Activated CD8-positive, alpha-beta memory T cell treated with anti-CD3 and anti-CD28 coated beads for 24 hours (primary cell): ENCODE data around the gene ZNF324.
"Not testable (repeated sequence)": the region's sequence is repeated elsewhere in the genome, so short reads cannot be mapped to it uniquely, and the experiment has no call there.

ENCODE experiments used
- DNase-seq: peaks from one replicate; pipeline ENCODE4 v3.0.0-alpha.2; 2020

Gene ZNF324

DNA sequence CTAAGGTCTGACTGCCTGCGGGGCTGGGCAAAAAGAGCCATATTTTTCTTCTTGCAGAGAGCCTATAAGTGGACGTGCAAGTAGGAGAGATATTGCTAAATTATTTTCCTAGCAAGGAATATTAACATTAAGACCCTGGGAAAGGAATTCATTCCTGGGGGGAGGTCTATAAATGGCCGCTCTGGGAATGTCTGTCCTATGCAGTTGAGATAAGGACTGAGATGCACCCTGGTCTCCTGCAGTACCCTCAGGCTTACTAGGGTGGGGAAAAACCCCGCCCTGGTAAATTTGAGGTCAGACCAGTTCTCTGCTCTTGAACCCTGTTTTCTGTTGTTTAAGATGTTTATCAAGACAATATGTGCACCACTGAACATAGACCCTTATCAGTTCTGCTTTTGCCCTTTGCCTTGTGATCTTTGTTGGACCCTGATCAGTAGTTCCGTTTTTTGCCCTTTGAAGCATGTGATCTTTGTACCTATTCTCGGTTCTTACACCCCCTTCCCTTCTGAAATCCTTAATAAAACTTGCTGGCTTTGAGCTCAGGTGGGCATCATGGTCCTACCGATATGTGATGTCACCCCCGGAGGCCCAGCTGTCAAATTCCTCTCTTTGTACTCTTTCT, 40.8 kb downstream of the ZNF324 start:
- not testable (repeated sequence) for DNase-seq

DNA sequence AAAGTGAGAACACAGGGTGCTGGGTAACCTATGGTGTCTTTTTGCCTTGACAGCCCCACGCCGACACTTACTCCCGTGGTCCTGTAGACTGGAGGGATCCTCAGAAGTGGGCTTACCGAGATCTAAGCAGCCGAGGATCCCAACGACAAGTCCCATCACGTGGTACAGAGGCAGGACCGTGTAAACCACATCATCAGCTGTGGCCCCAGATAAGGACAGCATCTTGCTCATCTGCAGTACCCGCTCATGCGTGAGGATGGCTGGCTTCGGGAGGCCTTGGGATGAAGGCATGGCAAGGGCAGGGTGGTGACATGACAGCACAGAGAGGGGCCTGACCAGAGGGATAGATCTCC, 42.8 kb downstream of the ZNF324 start:
- DNase-seq = no peak

- DNase-seq = no peak
Observed at GRCh38 chr19:58510084-58510862, 43.4 kb downstream of the ZNF324 start.

DNA sequence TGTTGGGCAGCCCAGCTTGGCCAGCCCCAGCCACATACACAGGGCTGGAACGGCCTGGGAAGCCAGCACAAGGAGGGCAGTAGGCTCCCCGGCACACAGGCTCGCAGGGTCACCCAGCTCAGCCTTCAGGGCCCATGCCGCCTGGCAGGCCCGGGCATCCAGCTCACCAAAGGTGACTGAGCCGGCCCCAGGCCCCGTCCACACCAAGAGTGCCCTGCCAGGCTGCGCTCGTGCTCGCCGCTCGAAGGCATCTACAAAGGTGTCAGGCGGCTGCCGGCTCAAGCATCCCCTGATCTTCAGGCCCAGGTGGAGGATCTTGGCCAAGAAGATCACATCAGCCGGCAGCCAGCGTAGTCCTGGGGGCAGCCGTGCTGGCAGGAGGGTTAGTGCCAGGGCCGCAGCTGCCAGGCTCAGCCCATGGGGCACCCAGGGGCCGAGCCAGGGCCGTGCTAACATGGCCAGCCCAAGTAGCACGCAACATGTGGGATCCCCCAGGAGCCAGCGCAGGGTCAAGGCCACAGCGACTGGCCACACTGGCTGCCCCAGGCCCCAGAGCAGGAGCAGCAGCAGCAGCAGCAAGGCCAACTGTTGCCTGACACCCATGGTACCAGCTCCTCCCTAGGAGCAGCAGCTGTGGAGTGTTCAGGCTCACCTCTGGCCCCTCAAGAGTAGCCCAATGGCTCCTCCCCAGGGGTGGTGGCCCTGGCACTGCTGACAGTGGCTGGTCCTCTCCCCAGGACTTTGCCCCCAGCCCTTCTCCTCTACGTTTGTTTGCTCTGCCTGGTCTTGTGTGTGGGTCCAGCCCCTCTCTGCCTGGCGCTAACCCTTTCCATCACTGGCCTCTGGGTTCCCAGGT, 44.7 kb downstream of the ZNF324 start, which contains the start of gene SLC27A5:
TSS of gene SLC27A5 (minus strand) at position 640 of the 856 bp plus-strand sequence. CDS start at position 603, 37 bp downstream.
- DNase-seq = no peak

- no peak for DNase-seq
Observed at GRCh38 chr19:58513213-58513693, 46.4 kb downstream of the ZNF324 start.

DNA sequence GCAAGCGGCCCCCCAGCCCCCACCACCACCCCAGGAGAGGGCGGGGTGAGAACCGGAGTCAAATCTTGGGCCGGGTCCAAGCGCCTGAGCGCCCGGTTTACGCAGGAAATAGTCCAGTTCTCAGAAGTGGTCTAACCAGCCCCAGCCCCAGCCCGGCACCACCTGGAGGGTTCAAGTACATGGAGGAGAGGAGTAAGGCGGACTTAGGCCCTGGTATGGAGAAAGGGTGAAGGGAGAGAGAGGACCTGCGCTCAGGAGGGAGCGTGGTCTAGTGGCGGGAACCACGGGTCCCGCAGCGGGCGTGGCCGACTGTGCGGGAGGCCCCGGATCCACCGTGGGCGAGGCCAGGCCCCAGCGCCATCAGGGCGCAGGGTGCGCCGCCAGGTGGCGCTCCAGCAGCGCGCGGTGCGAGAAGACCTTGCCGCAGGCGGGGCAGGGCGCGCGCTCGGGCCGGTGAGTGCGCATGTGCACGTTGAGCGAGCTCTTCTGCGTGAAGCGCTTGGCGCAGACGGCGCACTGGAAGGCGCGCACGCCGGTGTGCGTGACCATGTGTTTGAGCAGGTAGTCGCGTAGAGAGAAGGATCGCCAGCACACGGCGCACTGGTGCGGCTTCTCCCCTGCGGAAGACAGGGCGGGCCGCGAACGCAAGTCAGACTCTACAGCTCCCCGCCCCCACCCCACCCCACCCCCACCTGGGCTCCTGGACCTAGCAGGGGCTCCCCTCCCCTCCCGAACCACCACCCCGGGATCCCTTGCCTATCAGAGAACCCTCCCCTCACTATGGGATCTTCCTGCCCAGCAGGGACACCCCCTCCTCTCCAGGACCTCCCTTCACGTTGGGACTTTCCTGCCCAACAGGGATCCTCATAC, 47.0 kb downstream of the ZNF324 start:
- DNase-seq = peak; percentile 98

- peak; percentile 70 for DNase-seq
Observed at GRCh38 chr19:58514564-58515022, 47.7 kb downstream of the ZNF324 start.

DNA sequence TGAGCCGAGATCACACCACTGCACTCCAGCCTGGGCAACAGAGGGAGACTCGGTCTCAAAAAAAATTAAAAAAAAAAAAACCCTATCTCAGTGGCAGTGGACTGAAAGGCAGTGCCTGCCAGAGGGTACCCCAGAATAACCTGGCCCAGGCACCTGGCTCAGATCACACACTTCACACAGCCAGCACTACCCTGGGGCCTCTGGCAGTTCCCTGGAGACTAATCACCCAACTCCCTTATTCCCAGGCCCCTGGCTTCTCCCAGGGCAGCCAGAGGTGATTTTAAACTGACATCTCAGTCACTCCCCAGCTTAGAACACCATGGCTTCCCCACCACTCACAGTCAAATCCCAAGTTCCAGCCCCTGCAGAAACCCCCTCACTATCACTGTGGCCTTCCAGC, 48.4 kb downstream of the ZNF324 start:
- DNase-seq = no peak

DNA sequence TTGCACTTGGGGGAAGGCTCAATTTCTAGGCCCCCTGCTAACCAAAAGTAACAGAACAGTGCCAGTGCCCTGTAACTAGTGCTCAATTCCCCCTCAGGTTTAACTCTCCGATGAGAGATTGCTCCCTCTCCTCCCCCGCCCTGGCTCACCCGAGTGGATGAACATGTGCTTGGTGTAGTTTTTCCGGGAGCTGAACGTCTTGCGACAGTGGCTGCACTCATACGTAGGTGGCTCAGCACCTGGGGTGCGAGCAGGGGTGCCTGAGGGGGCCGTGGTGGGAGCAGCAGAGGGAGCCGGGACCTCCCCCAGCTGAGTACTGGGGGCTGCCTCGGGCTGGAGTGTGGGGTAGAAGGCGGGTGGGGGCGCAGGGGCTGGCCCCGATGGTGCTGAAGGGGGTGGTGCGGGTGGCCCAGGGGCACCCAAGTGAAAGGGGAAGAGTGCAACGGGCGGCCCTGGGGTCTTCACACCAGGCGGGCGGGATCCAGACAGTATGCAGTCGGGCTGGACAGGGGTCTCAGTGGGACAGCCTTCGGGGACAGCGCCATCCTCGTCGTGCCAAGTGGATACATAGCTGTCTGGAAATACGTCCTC, 49.5 kb downstream of the ZNF324 start:
- DNase-seq = no peak

GRCh38 chr19:58516964-58517833, 50.3 kb downstream of the ZNF324 start:
- DNase-seq = peak; percentile 56

GRCh38 chr19:58518256-58519086, 51.6 kb downstream of the ZNF324 start:
- peak; percentile 62 for DNase-seq

DNA sequence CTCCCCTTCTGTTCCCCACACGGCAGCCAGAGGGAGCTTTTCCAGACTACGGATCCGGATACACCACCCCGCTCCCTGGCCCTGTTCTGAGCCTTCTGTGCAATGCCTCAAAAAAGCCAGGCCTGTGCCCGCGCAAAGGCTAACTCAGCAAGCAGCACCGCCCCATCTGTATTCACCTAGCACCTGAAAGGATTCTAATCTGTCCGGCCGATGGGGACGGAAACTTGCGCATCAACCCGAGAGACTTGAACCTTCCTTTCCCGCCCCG, 52.1 kb downstream of the ZNF324 start:
- peak; percentile 80 for DNase-seq

DNA sequence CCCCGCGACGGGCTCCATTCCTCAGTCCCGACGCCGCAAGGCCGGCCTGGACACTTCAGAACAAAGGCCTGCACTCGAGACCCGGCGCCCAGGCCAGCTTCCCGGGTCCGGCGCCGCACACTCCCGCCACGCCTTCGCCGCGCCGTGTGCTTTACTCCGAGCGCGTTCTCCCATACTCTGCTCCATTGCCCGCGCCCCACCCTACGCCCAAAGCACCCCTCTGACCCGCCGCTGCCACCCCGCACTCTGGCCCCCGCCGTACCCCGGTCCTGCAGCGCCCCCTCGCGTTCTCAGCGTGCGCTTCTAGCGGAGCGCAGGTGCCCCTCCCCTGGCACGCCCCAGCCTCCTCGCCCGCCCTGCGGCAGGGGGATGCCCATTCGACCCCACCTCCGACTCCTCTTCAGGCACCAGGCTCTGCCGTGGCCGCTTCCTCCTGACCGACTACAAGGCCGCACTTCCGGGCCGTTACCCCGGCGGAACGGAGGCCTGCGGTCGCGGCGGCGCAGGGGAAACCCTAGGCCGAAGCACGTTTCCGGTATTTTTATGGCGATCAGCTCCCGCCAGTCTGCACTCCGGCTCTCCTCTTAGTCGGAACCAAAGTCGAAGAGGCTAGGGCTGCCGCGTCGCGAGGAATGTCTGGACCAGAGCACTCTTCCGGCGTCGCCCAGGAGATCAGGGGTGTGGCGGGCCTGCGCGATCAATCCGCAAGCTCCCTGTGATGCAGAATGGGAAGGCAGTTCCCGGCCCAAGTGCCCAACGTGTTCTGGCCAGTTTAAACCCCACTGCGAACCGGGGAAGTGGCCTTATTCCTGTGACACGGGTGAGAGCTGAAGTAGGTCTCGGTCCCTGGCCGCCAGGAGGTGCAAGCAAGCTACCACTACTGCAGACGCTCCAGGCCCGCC, 52.7 kb downstream of the ZNF324 start, which contains the start of gene ZBTB45:
TSS of gene ZBTB45 (minus strand) at position 456 of the 902 bp plus-strand sequence. CDS start 2,137 bp downstream, outside the sequence.
- DNase-seq = peak; percentile 96

- DNase-seq = no peak
Observed at GRCh38 chr19:58520257-58520599, 53.3 kb downstream of the ZNF324 start.

- no peak for DNase-seq
Observed at GRCh38 chr19:58521651-58522050, 54.8 kb downstream of the ZNF324 start.

DNA sequence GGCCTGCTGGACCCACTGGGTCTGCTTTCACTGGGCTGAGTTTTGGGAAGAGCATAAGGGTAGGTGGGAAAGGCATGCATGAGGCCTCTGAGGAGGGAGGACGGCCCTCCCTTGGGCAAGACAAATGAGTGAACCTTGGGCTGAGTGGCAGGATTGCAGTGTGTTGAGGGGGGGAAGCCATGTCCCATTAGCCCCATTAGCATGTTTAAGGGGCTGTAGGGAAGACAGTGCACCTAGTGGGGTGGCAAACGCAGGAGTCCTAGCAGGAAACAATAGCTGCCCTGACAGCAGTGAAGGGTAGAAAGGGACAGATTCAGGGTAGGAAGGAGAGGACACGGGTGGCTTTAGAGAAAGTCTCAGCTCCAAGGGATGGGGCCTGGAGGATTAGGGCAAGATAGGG, 55.8 kb downstream of the ZNF324 start:
- no peak for DNase-seq
